GM18873 (cell line): ENCODE results near the gene DHTKD1.
"Not testable (repeated sequence)": the region's sequence is repeated elsewhere in the genome, so short reads cannot be mapped to it uniquely, and the experiment has no call there.

Experiments used
- ATAC-seq: cut with Tn5 transposase; IDR thresholded peaks from one replicate; pipeline ENCODE4 v1.9.1; 2021; ENCODE audit warnings: mild to moderate bottlenecking, moderate library complexity, moderate number of reproducible peaks; ENCODE audit not compliant: unreplicated experiment, low FRiP score

Gene DHTKD1

DNA sequence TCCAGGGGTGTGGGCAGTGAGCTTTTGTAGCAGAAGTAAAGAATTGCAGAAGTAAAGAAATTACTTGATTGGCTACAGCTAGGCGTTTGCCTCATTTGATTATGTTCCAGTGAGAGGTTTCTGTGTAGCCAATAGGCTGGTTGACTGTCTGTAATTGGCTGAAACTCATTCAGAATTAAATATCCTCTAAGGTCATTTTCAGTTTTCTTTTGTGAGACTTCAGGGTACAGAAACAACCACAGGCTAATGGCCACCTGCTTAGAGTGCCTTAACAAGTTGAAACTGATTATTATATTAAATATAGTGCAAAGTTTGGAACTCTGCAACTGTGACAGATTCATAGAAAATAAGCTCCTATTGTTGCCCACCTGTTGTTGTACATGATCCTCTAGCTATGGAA is 71.3 kb downstream of the DHTKD1 start:
- ATAC-seq = no peak

DNA sequence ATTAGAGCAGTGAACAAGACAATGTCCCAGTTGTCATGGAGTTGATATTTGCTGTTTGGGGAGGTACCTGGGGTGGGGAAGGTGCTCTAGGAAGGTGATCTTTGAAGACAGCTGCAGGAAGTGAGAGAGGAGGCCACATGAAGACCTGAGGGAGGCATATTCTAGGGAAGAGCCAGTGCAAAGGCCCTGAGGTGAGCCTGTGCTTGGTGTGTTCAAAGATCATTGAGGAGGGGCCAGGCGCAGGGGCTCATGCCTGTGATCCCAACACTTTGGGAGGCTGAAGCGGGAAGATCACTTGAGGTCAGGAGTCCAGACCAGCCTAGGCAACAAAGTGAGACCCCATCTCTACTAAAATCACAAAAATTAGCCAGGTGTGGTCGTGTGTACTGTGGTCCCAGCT is 75.8 kb downstream of the DHTKD1 start:
- no peak for ATAC-seq

DNA sequence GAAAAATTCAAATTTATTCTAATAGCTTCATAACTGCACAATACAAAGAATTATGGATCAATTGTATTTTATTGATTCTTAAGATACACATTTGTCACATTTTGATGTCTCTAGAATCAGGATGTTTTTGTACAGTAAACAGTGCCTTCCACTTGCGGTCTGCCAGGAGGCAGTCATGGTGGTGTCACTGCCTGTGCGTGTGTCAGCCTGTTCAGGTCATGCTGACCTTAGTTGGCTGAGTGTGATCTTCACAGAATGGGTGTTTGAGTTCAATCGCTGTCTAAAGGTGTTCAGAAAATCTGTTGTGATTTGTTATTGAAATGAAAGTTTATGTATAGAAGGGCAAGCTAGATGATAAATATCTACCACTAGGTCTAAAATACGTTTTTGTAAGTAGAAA is 81.4 kb downstream of the DHTKD1 start:
- no peak for ATAC-seq

DNA sequence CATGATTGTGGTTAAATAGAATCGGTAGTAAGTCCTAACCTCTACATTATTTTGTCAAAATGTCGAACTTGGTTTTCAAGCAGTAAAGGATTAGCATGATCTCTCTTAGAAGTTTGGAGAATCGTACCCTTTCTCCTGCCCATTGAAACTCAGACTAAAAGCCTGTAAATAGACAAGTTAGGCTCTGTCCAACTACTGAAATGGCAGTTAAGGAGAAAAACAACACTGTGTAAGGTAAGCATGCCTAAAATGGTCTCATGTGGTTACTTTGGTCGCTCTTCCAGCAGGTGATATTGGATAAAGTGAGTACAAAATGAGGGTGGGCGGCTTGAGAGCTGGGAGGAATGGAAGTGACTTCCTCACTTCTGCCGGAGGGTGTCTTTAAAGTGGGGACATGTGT is 85.8 kb downstream of the DHTKD1 start:
- ATAC-seq = no peak

DNA sequence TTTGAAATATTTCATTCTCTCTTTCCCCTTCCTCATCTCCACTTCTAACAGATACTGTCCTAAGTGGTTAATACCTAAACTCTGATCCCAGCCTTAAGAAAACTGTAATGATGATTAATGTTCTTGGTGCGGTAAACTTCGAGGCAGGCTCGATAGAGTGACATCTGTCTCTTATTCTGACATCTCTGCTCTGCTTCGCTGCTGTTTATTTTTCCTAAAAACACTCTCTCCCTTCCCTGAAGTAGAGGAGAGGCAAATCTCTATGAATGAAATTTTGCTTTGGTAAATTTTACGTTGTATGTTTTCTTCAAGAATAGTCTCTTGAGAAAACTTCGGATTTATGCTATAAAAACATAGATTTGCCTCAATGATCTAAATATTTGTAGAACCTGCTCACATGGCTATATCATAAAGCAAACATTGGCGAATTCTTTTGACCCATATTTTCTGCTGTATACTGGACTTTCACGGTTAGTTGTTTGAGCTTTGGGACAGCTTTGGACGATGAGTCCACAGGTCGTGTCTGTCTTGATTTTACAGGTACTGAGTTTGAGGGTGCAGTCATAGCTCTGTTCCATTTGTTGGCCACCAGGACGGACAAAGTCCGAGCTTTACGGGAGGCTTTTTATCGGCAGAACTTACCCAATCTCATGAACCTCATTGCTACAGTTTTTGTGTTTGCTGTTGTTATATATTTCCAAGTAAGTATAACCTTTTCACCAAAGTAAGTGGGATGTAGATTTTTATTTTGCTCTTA is 87.8 kb downstream of the DHTKD1 start:
- ATAC-seq = no peak

DNA sequence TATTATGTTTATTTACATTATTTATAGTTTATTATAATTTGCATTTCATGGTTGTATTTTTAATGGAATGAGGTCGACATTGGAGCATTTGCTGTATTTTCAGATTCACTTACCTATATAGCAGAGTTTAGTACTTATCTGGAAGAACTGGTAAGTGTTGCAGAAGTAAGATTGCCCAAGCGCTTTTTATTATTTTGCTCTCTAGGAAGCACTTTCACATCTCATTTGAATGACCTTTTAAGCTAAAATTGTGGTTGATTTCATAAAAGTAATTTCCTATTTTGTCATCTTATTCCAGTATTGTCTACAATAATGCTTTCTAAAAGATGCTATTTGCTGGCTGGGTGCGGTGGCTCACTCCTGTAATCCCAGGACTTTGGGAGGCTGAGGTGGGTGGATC is 89.4 kb downstream of the DHTKD1 start:
- ATAC-seq = no peak

DNA sequence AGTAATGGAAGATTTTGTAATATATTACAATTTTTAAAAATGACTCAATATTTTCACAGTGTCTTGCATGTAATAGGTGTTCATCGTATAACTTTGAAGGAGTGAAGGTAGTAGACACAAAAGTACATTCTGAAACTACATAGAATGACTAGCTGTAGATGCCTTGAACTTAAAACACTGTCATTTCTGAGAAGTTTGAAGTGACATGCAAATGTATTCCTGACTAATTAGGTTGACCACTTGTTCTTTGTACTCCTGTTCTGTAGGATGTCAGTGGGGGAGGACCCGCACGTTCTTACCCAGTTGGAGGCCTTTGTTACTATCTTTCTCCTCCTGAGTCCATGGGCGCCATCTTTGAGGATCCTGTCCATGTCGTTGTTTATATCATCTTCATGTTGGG is 91.9 kb downstream of the DHTKD1 start:
- ATAC-seq = no peak

DNA sequence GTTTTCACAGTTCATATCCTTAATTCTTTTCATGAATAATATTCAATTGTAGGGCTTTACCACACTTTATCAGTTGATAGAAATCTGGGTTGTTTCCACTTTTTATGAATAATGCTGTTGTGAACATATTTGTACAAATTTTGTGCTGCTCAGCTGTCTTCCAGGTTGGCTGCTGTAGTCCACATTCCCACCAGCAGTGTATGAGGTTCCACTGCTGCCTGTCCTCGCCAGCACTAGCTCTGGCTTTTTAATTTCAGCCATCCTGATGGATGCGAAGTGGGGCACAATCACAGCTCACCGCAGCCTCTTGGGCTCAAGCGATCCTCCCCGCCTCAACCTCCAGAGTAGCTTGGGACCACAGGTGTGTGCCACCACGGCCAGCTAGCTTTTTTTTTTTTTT is 94.2 kb downstream of the DHTKD1 start:
- no peak for ATAC-seq

DNA sequence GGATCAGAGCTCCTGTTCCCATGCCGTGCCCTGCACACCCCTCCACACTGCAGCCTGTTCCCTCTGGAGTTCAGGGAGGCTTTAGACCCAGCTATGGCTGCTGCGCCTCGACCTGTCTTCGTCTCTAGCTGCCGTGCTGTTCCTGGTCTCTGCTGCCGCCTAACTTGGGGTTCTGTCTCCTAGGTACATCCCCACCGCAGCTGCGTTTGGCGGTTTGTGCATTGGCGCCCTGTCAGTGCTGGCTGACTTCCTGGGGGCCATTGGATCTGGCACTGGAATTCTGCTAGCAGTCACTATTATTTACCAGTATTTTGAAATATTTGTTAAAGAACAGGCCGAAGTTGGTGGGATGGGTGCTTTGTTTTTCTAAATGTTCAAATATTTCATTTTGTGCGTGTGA is 95.3 kb downstream of the DHTKD1 start:
- ATAC-seq = no peak

DNA sequence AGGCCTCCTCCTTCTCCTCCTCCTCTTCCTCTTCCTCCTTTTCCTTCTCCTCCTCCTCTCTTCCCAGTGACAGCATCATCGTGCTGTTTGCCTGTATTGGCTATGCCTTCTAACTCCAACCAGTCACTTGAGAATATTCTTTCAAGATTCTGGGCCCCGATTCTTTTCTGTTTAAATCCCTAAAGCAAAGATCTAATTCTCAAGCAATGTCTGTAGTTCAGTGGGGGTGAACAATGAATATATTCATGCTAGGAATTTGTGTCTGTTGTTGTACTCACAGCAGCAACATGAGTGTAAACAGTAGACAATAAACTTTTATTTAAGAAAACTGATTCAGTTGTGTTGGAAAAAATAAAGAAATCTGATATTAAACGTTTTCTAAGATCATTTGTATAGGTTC is 96.3 kb downstream of the DHTKD1 start:
- ATAC-seq = no peak

DNA sequence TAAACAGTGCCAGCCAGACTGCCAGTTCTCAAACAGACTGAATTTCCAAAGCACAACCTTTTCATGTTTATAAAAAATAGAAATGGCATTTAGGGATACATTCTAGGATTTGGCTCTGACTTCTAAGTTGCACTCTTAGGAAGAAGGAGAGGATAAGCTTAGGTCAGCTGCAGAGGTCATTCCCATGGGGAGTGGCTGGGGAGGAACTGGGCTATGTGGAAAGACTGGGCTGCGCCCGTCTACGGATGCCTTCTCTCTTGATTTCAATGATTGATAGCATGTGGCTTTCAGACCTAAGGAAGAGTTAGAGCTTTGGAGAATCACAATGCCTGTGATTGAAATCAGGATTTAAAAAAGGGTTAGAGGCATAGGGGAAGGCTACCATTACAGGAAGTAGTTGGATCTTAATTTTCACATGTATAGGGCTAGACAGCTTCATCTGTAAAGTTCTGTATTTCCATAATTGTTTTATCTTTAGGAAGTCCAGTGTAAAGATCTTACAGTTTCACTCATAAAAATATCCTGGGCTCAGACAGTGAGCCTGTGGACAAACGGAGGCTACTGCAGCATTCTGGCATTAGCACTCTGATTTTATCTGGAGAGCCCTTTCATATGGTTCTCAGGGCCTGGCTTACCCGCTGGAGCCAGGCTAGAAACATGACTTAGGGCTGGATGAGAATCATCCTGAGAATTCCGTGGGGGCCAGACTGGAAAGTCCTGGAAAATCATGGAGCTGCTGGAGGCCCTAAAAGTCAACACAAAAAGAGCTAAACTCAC is 97.4 kb downstream of the DHTKD1 start:
- ATAC-seq = no peak

DNA sequence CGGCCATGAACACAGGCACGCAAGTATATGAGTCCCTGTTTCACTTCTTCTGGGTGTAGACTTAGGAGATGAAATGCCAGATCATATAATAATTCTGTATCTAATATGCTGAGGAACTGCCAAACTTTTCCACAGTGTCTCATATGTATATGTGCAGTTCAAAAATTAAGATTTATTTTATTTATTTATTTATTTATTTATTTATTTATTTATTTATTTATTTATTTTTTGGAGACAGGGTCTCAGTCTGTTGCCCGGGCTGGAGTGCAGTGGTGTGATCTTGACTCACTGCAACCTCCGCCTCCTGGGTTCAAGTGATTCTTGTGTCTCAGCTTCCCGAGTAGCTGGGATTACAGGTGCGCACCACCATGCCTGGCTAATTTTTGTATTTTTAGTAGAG is 102.8 kb downstream of the DHTKD1 start:
- not testable (repeated sequence) for ATAC-seq
